Hepatocyte (in vitro differentiated cells): ENCODE results near the gene CLPTM1.

Experiments used
- EZH2 ChIP-seq: fragments of 200-600 bp; sonication (generic); IDR thresholded peaks from 2 replicates; pipeline ENCODE4 v1.6.1; 2016; ENCODE audit warnings: antibody characterized with exemption, mild to moderate bottlenecking, borderline replicate concordance
- TF ChIP-seq, protein P1 (sequence below): fragments of 200-600 bp; sonication (generic); IDR thresholded peaks from 2 replicates; pipeline ENCODE4 v1.5.1; 2016; ENCODE audit warnings: antibody characterized with exemption, mild to moderate bottlenecking; ENCODE audit not compliant: poor library complexity

DNA sequence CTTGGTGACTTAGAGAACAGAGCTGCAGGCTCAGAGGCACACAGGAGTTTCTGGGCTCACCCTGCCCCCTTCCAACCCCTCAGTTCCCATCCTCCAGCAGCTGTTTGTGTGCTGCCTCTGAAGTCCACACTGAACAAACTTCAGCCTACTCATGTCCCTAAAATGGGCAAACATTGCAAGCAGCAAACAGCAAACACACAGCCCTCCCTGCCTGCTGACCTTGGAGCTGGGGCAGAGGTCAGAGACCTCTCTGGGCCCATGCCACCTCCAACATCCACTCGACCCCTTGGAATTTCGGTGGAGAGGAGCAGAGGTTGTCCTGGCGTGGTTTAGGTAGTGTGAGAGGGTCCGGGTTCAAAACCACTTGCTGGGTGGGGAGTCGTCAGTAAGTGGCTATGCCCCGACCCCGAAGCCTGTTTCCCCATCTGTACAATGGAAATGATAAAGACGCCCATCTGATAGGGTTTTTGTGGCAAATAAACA lies 30.9 kb upstream of the CLPTM1 start:
- TF ChIP-seq, protein P1, sequence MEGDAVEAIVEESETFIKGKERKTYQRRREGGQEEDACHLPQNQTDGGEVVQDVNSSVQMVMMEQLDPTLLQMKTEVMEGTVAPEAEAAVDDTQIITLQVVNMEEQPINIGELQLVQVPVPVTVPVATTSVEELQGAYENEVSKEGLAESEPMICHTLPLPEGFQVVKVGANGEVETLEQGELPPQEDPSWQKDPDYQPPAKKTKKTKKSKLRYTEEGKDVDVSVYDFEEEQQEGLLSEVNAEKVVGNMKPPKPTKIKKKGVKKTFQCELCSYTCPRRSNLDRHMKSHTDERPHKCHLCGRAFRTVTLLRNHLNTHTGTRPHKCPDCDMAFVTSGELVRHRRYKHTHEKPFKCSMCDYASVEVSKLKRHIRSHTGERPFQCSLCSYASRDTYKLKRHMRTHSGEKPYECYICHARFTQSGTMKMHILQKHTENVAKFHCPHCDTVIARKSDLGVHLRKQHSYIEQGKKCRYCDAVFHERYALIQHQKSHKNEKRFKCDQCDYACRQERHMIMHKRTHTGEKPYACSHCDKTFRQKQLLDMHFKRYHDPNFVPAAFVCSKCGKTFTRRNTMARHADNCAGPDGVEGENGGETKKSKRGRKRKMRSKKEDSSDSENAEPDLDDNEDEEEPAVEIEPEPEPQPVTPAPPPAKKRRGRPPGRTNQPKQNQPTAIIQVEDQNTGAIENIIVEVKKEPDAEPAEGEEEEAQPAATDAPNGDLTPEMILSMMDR: no peak
- TF ChIP-seq EZH2: no peak
